ENCODE data around the gene MCOLN1. TPM values are rescaled to one million over a fixed set of nuclear protein-coding genes. Genes with fewer than 3 reads are reported as not detected.

The MCOLN1 gene
- total and polyA plus RNA-seq, 12 donors = 10.4 to 34.9 (median 15.1) TPM

Other genes starting within 250 kb of the MCOLN1 start
- 100 to 1,000 TPM in 6 of 10 donors, 10 to 100 TPM in 4; 68.9 to 157 (median 103) TPM for gene INSR, start 228.2 kb upstream of the MCOLN1 start, total RNA-seq
- 10 to 100 TPM; 20.2 to 36.6 TPM for gene INSR, start 228.2 kb upstream of the MCOLN1 start, polyA plus RNA-seq
- 10 to 100 TPM in 2 of 10 donors, 1 to 10 TPM in 8; 4.8 to 13.3 (median 8.7) TPM for gene ARHGEF18, start 173.7 kb upstream of the MCOLN1 start, total RNA-seq
- 1 to 10 TPM; 5.7 to 6.1 TPM for gene ARHGEF18, start 173.7 kb upstream of the MCOLN1 start, polyA plus RNA-seq
- 1 to 10 TPM in 9 of 10 donors, under 1 TPM in 1; 0.95 to 2.4 (median 1.9) TPM for gene PEX11G, start 33.6 kb upstream of the MCOLN1 start, total RNA-seq
- gene PEX11G, start 33.6 kb upstream of the MCOLN1 start, polyA plus RNA-seq = 1 to 10 TPM; 1.2 to 3.9 TPM
- gene ZNF358, start 6.5 kb upstream of the MCOLN1 start, total RNA-seq = 100 to 1,000 TPM in 1 of 10 donors, 10 to 100 TPM in 9; 67.7 to 104 (median 76.5) TPM
- 100 to 1,000 TPM in 1 of 2 donors, 10 to 100 TPM in 1; 61.4 to 167 TPM for gene ZNF358, start 6.5 kb upstream of the MCOLN1 start, polyA plus RNA-seq
- gene PNPLA6, start 13.1 kb downstream of the MCOLN1 start, total RNA-seq = 10 to 100 TPM; 33.9 to 73.8 (median 41.6) TPM
- 10 to 100 TPM; 34.1 to 57.0 TPM for gene PNPLA6, start 13.1 kb downstream of the MCOLN1 start, polyA plus RNA-seq
- 1 to 10 TPM in 1 of 10 donors, under 1 TPM in 9; 0.13 to 2.0 (median 0.30) TPM for gene CAMSAP3, start 73.2 kb downstream of the MCOLN1 start, total RNA-seq
- under 1 TPM; 0.03 to 0.37 TPM for gene CAMSAP3, start 73.2 kb downstream of the MCOLN1 start, polyA plus RNA-seq
- gene XAB2, start 106.9 kb downstream of the MCOLN1 start, total RNA-seq = 10 to 100 TPM; 18.6 to 25.1 (median 22.4) TPM
- 10 to 100 TPM; 28.0 to 31.9 TPM for gene XAB2, start 106.9 kb downstream of the MCOLN1 start, polyA plus RNA-seq
- 100 to 1,000 TPM; 119 to 230 (median 150) TPM for gene PET100, start 107.2 kb downstream of the MCOLN1 start, total RNA-seq
- 1,000 to 10,000 TPM in 1 of 2 donors, 10 to 100 TPM in 1; 99.1 to 1,041 TPM for gene PET100, start 107.2 kb downstream of the MCOLN1 start, polyA plus RNA-seq
- 1 to 10 TPM in 5 of 10 donors, under 1 TPM in 3, not detected in 2; 0.35 to 3.8 (median 2.3) TPM for gene PCP2, start 111.1 kb downstream of the MCOLN1 start, total RNA-seq
- gene PCP2, start 111.1 kb downstream of the MCOLN1 start, polyA plus RNA-seq = 1 to 10 TPM in 1 of 2 donors, under 1 TPM in 1; 0.67 to 1.0 TPM
- gene STXBP2, start 114.5 kb downstream of the MCOLN1 start, total RNA-seq = 10 to 100 TPM in 2 of 10 donors, 1 to 10 TPM in 8; 1.6 to 19.6 (median 2.5) TPM
- gene STXBP2, start 114.5 kb downstream of the MCOLN1 start, polyA plus RNA-seq = 1 to 10 TPM; 6.0 to 6.7 TPM
- under 1 TPM in 2 of 10 donors, not detected in 8; 0.51 to 0.76 TPM for gene RETN, start 146.4 kb downstream of the MCOLN1 start, total RNA-seq
- 10 to 100 TPM in 1 of 2 donors, 1 to 10 TPM in 1; 8.5 to 12.6 TPM for gene RETN, start 146.4 kb downstream of the MCOLN1 start, polyA plus RNA-seq
- gene MCEMP1, start 154.5 kb downstream of the MCOLN1 start, total RNA-seq = 1 to 10 TPM in 1 of 10 donors, under 1 TPM in 5, not detected in 4; 0.17 to 1.2 (median 0.25) TPM
- under 1 TPM in 1 of 2 donors, not detected in 1; 0.71 TPM for gene MCEMP1, start 154.5 kb downstream of the MCOLN1 start, polyA plus RNA-seq
- gene TRAPPC5, start 158.2 kb downstream of the MCOLN1 start, total RNA-seq = 100 to 1,000 TPM in 3 of 10 donors, 10 to 100 TPM in 7; 75.3 to 132 (median 86.0) TPM
- gene TRAPPC5, start 158.2 kb downstream of the MCOLN1 start, polyA plus RNA-seq = 100 to 1,000 TPM; 149 to 388 TPM
- 1 to 10 TPM in 1 of 10 donors, under 1 TPM in 4, not detected in 5; 0.21 to 1.0 (median 0.44) TPM for gene FCER2, start 179.5 kb downstream of the MCOLN1 start, total RNA-seq
- under 1 TPM; 0.13 to 0.44 TPM for gene FCER2, start 179.5 kb downstream of the MCOLN1 start, polyA plus RNA-seq
- 1 to 10 TPM in 3 of 10 donors, under 1 TPM in 4, not detected in 3; 0.25 to 4.2 (median 0.91) TPM for gene CLEC4G, start 209.5 kb downstream of the MCOLN1 start, total RNA-seq
- gene CLEC4G, start 209.5 kb downstream of the MCOLN1 start, polyA plus RNA-seq = under 1 TPM; 0.20 to 0.73 TPM
- 10 to 100 TPM in 2 of 10 donors, 1 to 10 TPM in 8; 1.6 to 29.6 (median 4.6) TPM for gene CD209, start 224.9 kb downstream of the MCOLN1 start, total RNA-seq
- under 1 TPM; 0.54 to 0.95 TPM for gene CD209, start 224.9 kb downstream of the MCOLN1 start, polyA plus RNA-seq
- gene CLEC4M, start 240.6 kb downstream of the MCOLN1 start, total RNA-seq = not detected
- gene CLEC4M, start 240.6 kb downstream of the MCOLN1 start, polyA plus RNA-seq = not detected

Measured in heart right ventricle (tissue), 12 donors.